A673 (cell line): Measurements from ENCODE around the gene CLDN5. TPM values are rescaled to one million over a fixed set of nuclear protein-coding genes. Genes with fewer than 3 reads are reported as not detected.
"Not testable (repeated sequence)": the region's sequence is repeated elsewhere in the genome, so short reads cannot be mapped to it uniquely, and the experiment has no call there.

Experiments used
- BruUV-seq: library from RNA; stranded (reverse); fragments of 400-500 nt; replicated peaks from 2 replicates; lab custom pipeline; 2021; lab: Mats Ljungman, UMichigan
- CTCF ChIA-PET: fragments of 300-600 bp; sonication (Branson Sonifier 250); formaldehyde crosslinking; loops from one replicate; lab custom pipeline; 2022; ENCODE audit warnings: antibody characterized with exemption; lab: Charles Lee
- POLR2A ChIA-PET: fragments of 300-600 bp; sonication (Branson Sonifier 250); formaldehyde crosslinking; loops from one replicate; lab custom pipeline; 2022; ENCODE audit warnings: antibody characterized with exemption; ENCODE audit not compliant: low non-redundant PET; lab: Charles Lee
- DNase-seq: peaks from one replicate; pipeline ENCODE4 v3.0.0-alpha.2; 2015; ENCODE audit warnings: low spot score
- H3K27ac ChIP-seq: fragments of 200-600 bp; sonication (generic); 2 replicates; pipeline ENCODE4 v1.5.1; 2016; ENCODE audit warnings: mixed run types, low read depth, mild to moderate bottlenecking, mixed read lengths, antibody characterized with exemption, low read length; ENCODE audit not compliant: poor library complexity, severe bottlenecking
- H3K27me3 ChIP-seq: fragments of 200-600 bp; sonication (generic); replicated peaks from 2 replicates; pipeline ENCODE4 v1.6.1; 2017; ENCODE audit warnings: mixed run types, low read depth, mild to moderate bottlenecking, mixed read lengths, antibody characterized with exemption, low read length; ENCODE audit not compliant: insufficient read depth, poor library complexity
- H3K36me3 ChIP-seq: fragments of 200-600 bp; sonication (generic); 2 replicates; pipeline ENCODE4 v1.6.1; 2016; ENCODE audit warnings: mixed run types, mild to moderate bottlenecking, mixed read lengths, antibody characterized with exemption, low read length; ENCODE audit not compliant: insufficient read depth, poor library complexity, severe bottlenecking
- H3K4me1 ChIP-seq: fragments of 200-600 bp; sonication (generic); 2 replicates; pipeline ENCODE4 v1.6.1; 2017; ENCODE audit warnings: mixed run types, mild to moderate bottlenecking, mixed read lengths, antibody characterized with exemption, low read length; ENCODE audit not compliant: insufficient read depth, poor library complexity, severe bottlenecking
- H3K4me3 ChIP-seq: fragments of 200-600 bp; sonication (generic); 2 replicates; pipeline ENCODE4 v1.5.1; 2016; ENCODE audit warnings: low read depth, mixed run types, mild to moderate bottlenecking, mixed read lengths, low read length; ENCODE audit not compliant: poor library complexity, severe bottlenecking
- H3K9me3 ChIP-seq: fragments of 200-600 bp; sonication (generic); 2 replicates; pipeline ENCODE4 v1.6.1; 2016; ENCODE audit warnings: mixed run types, low read depth, mild to moderate bottlenecking, mixed read lengths, antibody characterized with exemption, low read length; ENCODE audit not compliant: poor library complexity, severe bottlenecking
- EZH2 ChIP-seq: fragments of 200-600 bp; sonication (generic); IDR thresholded peaks from 2 replicates; pipeline ENCODE4 v1.6.1; 2017; ENCODE audit warnings: borderline replicate concordance, low read depth, mild to moderate bottlenecking, mixed read lengths, antibody characterized with exemption, low read length; ENCODE audit not compliant: poor library complexity, severe bottlenecking
- intact Hi-C: fragments of 100-400 bp; cut with micrococcal nuclease; formaldehyde crosslinking; loops from one replicate; pipeline ENCODE4 v1.10.0; 2022; ENCODE audit not compliant: unreplicated experiment
- total RNA-seq: library from RNA; stranded (reverse); gene quantifications from 2 replicates; pipeline ENCODE4 v1.2.3, GENCODE V29; 2021
- TF ChIP-seq, protein P1 (sequence below): fragments of 300-800, 200-600 bp; sonication (generic); conservative IDR thresholded peaks from 2 replicates; pipeline ENCODE4 v1.5.1; 2017; ENCODE audit warnings: low read depth, mild to moderate bottlenecking, antibody characterized with exemption, low read length, moderate library complexity, mixed read lengths

CLDN5 gene
- total RNA-seq, 1 experiment from 2014 or later, result 0.21 TPM

DNA sequence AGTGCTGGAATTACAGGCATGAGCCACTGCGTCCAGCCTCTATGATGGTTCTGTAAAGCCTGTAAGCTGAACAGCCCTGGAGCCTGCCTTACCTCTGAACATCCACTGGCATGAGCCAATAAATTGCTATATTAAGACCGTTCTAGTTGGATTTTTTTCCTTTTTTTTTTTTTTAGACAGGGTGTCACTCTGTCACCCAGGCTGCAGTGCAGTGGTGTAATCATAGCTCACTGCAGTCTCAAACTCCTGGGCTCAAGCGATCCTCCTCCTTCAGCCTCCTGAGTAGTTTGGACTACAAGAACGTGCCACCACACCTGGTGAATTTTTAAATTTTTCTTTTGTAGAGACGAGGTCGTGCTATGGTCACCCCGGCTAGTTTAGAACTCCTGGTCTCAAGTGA, 26.2 kb upstream of the CLDN5 start:
- Histone ChIP-seq H3K27ac (no peak overlapping the region), H3K36me3 (no peaks in the 10 kb centered on the region), H3K27me3 (no peaks in the 10 kb centered on the region), H3K4me1 (no peaks in the 10 kb centered on the region), H3K9me3 (no peaks in the 10 kb centered on the region), H3K4me3 (no peak overlapping the region)
- ChIA-PET POLR2A (no interaction called here), CTCF (no interaction called here)
- intact Hi-C loops, result no loop called here
- TF ChIP-seq, protein P1, sequence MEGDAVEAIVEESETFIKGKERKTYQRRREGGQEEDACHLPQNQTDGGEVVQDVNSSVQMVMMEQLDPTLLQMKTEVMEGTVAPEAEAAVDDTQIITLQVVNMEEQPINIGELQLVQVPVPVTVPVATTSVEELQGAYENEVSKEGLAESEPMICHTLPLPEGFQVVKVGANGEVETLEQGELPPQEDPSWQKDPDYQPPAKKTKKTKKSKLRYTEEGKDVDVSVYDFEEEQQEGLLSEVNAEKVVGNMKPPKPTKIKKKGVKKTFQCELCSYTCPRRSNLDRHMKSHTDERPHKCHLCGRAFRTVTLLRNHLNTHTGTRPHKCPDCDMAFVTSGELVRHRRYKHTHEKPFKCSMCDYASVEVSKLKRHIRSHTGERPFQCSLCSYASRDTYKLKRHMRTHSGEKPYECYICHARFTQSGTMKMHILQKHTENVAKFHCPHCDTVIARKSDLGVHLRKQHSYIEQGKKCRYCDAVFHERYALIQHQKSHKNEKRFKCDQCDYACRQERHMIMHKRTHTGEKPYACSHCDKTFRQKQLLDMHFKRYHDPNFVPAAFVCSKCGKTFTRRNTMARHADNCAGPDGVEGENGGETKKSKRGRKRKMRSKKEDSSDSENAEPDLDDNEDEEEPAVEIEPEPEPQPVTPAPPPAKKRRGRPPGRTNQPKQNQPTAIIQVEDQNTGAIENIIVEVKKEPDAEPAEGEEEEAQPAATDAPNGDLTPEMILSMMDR, result no peak
- no peak for TF ChIP-seq EZH2
- no TSS peak for BruUV-seq
- DNase-seq, result no peak

DNA sequence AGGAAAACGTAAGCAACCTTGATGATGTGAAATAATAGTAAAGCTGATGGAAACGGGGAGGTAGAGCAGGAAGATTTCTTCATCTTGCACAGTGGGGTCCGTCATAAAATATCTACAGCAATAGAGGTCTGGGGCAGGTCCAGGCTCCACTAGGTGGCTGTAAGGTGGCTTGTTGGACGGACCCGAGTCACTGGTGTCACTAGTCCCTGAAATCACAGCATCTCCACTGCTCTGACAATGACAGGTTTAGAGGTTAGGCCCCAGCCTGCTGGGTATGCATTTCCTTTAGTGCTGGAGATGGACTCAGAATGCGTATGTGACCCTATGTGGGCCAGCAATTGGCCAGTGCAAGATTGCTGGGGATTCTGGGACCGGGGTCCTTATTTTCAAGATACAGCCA, 25.2 kb upstream of the CLDN5 start:
- Histone ChIP-seq H3K4me1 (no peaks in the 10 kb centered on the region), H3K9me3 (no peaks in the 10 kb centered on the region), H3K27me3 (no peaks in the 10 kb centered on the region), H3K4me3 (no peak overlapping the region), H3K36me3 (no peaks in the 10 kb centered on the region), H3K27ac (no peak overlapping the region)
- intact Hi-C loops, result no loop called here
- CTCF ChIA-PET, result no interaction called here
- DNase-seq, result no peak
- POLR2A ChIA-PET, result no interaction called here
- BruUV-seq, result no TSS peak
- TF ChIP-seq, protein P1, result no peak
- TF ChIP-seq EZH2, result no peak

DNA sequence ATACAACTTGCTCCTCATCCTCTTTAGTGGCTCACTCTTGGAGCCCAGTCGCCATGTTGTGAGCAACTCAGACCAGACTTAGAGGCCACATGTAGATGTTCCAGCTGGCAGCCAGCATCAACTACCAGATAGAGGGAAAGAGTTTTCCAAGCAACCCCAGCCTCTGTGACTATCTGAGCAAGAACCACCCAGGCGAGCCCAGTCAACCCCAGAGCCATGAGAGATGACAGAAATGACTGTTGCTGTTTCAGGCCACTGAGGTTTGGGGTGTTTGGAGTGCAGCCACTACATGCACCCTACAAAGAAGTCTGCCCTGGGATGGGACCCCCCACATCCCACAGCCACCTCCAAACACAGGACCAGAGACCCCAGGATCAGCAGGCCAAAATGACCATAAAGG, 24.8 kb upstream of the CLDN5 start:
- Histone ChIP-seq H3K27ac (no peak overlapping the region), H3K4me3 (no peak overlapping the region), H3K27me3 (no peaks in the 10 kb centered on the region), H3K9me3 (no peaks in the 10 kb centered on the region), H3K4me1 (no peaks in the 10 kb centered on the region), H3K36me3 (no peaks in the 10 kb centered on the region)
- no peak for TF ChIP-seq EZH2
- TF ChIP-seq, protein P1, result no peak
- POLR2A ChIA-PET, result no interaction called here
- CTCF ChIA-PET, result no interaction called here
- intact Hi-C loops, result no loop called here
- no peak for DNase-seq
- BruUV-seq, result no TSS peak

DNA sequence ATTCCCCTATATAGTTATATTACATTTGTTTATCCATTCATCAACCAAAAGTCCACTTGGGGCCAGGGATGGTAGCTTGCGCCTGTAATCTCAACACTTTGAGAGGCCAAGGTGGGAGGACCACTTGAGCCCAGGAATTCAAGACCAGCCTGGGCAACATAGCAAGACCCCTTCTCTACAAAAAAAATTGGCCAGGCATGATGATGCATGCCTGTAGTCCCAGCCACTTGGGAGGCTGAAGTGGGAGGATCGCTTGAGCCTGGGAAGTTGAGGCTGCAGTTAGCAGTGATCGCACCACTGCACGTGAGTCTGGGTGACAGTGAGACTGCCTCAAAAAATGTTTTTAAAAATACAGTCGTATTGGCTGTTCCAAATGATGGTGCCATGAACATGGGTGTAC, 24.2 kb upstream of the CLDN5 start:
- H3K4me1 ChIP-seq, H3K27me3 ChIP-seq, H3K27ac ChIP-seq, H3K4me3 ChIP-seq, DNase-seq, H3K36me3 ChIP-seq, POLR2A ChIA-PET, BruUV-seq, intact Hi-C loops, H3K9me3 ChIP-seq, CTCF ChIA-PET: not testable (repeated sequence)
